Endodermal cell (in vitro differentiated cells): Measurements from ENCODE around the gene DGLUCY. TPM values are rescaled to one million over a fixed set of nuclear protein-coding genes. Genes with fewer than 3 reads are reported as not detected.

Experiments used
- DNase-seq: peaks from one replicate; pipeline ENCODE4 v3.0.0-alpha.2; 2017
- H3K27ac ChIP-seq: 2 replicates; pipeline ENCODE4 v1.5.1; 2013; ENCODE audit warnings: mild to moderate bottlenecking, low read depth, low read length, moderate library complexity
- H3K27me3 ChIP-seq: 2 replicates; pipeline ENCODE4 v1.6.1; 2013; ENCODE audit warnings: mild to moderate bottlenecking, low read length, moderate library complexity; ENCODE audit not compliant: insufficient read depth, control insufficient read depth, poor library complexity, severe bottlenecking
- H3K36me3 ChIP-seq: 2 replicates; pipeline ENCODE4 v1.7.0; 2013; ENCODE audit warnings: mild to moderate bottlenecking, low read length, moderate library complexity; ENCODE audit not compliant: control insufficient read depth, insufficient read depth
- H3K4me1 ChIP-seq: one replicate; pipeline ENCODE4 v1.7.0; 2013; ENCODE audit warnings: low read length; ENCODE audit not compliant: control insufficient read depth, insufficient read depth
- H3K4me3 ChIP-seq: 2 replicates; pipeline ENCODE4 v1.5.1; 2013; ENCODE audit warnings: mild to moderate bottlenecking, low read length, moderate library complexity
- H3K9ac ChIP-seq: 2 replicates; pipeline ENCODE4 v1.6.1; 2013; ENCODE audit warnings: mild to moderate bottlenecking, low read length, moderate library complexity; ENCODE audit not compliant: poor library complexity, severe bottlenecking; ENCODE audit errors: extremely low read depth
- H3K9me3 ChIP-seq: 2 replicates; pipeline ENCODE4 v1.6.1; 2013; ENCODE audit warnings: mild to moderate bottlenecking, low read length, moderate library complexity; ENCODE audit not compliant: control insufficient read depth
- H3K27ac Mint-ChIP-seq: 2 replicates; pipeline ENCODE4 v1.8.0; 2020; ENCODE audit warnings: mixed read lengths
- H3K27me3 Mint-ChIP-seq: 2 replicates; pipeline ENCODE4 v1.8.0; 2021; ENCODE audit warnings: mild to moderate bottlenecking, mixed read lengths; ENCODE audit not compliant: insufficient read depth
- H3K36me3 Mint-ChIP-seq: 2 replicates; pipeline ENCODE4 v1.8.0; 2020; ENCODE audit warnings: low read depth, mixed read lengths
- H3K4me1 Mint-ChIP-seq: 2 replicates; pipeline ENCODE4 v1.8.0; 2020; ENCODE audit warnings: mixed read lengths
- H3K4me3 Mint-ChIP-seq: 2 replicates; pipeline ENCODE4 v1.8.0; 2020; ENCODE audit warnings: mild to moderate bottlenecking, moderate library complexity, mixed read lengths
- H3K9me3 Mint-ChIP-seq: 2 replicates; pipeline ENCODE4 v1.8.0; 2020; ENCODE audit warnings: mild to moderate bottlenecking, mixed read lengths
- CTCF ChIP-seq: fragments of 200-600 bp; sonication (generic); conservative IDR thresholded peaks from 2 replicates; pipeline ENCODE4 v1.5.0; 2021; ENCODE audit warnings: antibody characterized with exemption, mild to moderate bottlenecking
- WGBS, 2 experiments: methylation state at CpG; one replicate each; pipeline versions ENCODE4 v1.1.5 to v1.1.7; 2013; ENCODE audit warnings: missing lambda C conversion rate in 2 of 2, mixed read lengths in 1 of 2; ENCODE audit not compliant: insufficient coverage in 1 of 2, insufficient read length in 1 of 2; 5-methylcytosine and 5-hydroxymethylcytosine counted together
- total RNA-seq, 2 donors: library from RNA; stranded (reverse); fragmentation: NEBNext Ultra II Directional in 1 of 2; extraction: Animal tissue kit (Norgen Biotek cat#: 25700) in 1 of 2; gene quantifications; 2 replicates in 1 of 2; 3 replicates in 1 of 2; pipeline ENCODE4 v1.2.1, GENCODE V29; 2021

DGLUCY gene
- total RNA-seq, 2 donors from 2014 or later, result 26.7 to 33.9 TPM

- H3K4me1 ChIP-seq, result no peaks in the 10 kb centered on the region
- no peak overlapping the region for H3K27ac ChIP-seq
- H3K27me3 ChIP-seq, result no peaks in the 10 kb centered on the region
- Mint-ChIP-seq H3K27ac (no peak overlapping the region), H3K4me3 (no peak overlapping the region), H3K4me1 (no peaks in the 10 kb centered on the region), H3K27me3 (peaks cover 8% of the 10 kb centered on the region), H3K9me3 (peaks cover 14% of the 10 kb centered on the region), H3K36me3 (peaks cover 2% of the 10 kb centered on the region)
- H3K9ac ChIP-seq, result no peak overlapping the region
- no peak overlapping the region for H3K4me3 ChIP-seq
- no peak for DNase-seq
- no peaks in the 10 kb centered on the region for H3K36me3 ChIP-seq
- no peak for TF ChIP-seq CTCF
- 87 to 95% methylated on average over 5 to 7 of the region's 7 CpGs for WGBS, 2 experiments
- peaks cover 8% of the 10 kb centered on the region for H3K9me3 ChIP-seq
These were observed 122.0 kb downstream of the DGLUCY start for GRCh38 chr14:91235841-91236240.

- no peaks in the 10 kb centered on the region for H3K27me3 ChIP-seq
- H3K9ac ChIP-seq, result no peak overlapping the region
- no peak overlapping the region for H3K4me3 ChIP-seq
- Mint-ChIP-seq H3K4me3 (no peak overlapping the region), H3K9me3 (peaks cover 10% of the 10 kb centered on the region), H3K27ac (no peak overlapping the region), H3K4me1 (no peaks in the 10 kb centered on the region), H3K36me3 (no peaks in the 10 kb centered on the region), H3K27me3 (peaks cover 9% of the 10 kb centered on the region)
- no peak overlapping the region for H3K27ac ChIP-seq
- no peak for DNase-seq
- no peaks in the 10 kb centered on the region for H3K36me3 ChIP-seq
- H3K9me3 ChIP-seq, result no peaks in the 10 kb centered on the region
- TF ChIP-seq CTCF, result no peak
- WGBS, 2 experiments, result 92 to 96% methylated on average over 5 to 6 of the region's 7 CpGs
- no peaks in the 10 kb centered on the region for H3K4me1 ChIP-seq
These were observed 123.3 kb downstream of the DGLUCY start for GRCh38 chr14:91237219-91237618.

GRCh38 chr14:91238085-91238484 is 124.2 kb downstream of the DGLUCY start:
- Mint-ChIP-seq H3K36me3 (no peaks in the 10 kb centered on the region), H3K4me1 (no peaks in the 10 kb centered on the region), H3K27me3 (peaks cover 11% of the 10 kb centered on the region), H3K4me3 (no peak overlapping the region), H3K27ac (no peak overlapping the region), H3K9me3 (peaks cover 10% of the 10 kb centered on the region)
- Histone ChIP-seq H3K27me3 (no peaks in the 10 kb centered on the region), H3K36me3 (no peaks in the 10 kb centered on the region), H3K27ac (no peak overlapping the region), H3K4me1 (no peaks in the 10 kb centered on the region), H3K9ac (no peak overlapping the region), H3K9me3 (no peaks in the 10 kb centered on the region), H3K4me3 (no peak overlapping the region)
- WGBS, 2 experiments, result 88 to 89% methylated on average over 2 to 4 of the region's 4 CpGs
- no peak for TF ChIP-seq CTCF
- DNase-seq, result no peak
